GM19043 (cell line): ENCODE data around the gene HOGA1.
"Not testable (repeated sequence)": the region's sequence is repeated elsewhere in the genome, so short reads cannot be mapped to it uniquely, and the experiment has no call there.

ENCODE experiments used
- ATAC-seq: cut with Tn5 transposase; IDR thresholded peaks from one replicate; pipeline ENCODE4 v1.9.1; 2021; ENCODE audit warnings: low read depth; ENCODE audit not compliant: unreplicated experiment

The HOGA1 gene

DNA sequence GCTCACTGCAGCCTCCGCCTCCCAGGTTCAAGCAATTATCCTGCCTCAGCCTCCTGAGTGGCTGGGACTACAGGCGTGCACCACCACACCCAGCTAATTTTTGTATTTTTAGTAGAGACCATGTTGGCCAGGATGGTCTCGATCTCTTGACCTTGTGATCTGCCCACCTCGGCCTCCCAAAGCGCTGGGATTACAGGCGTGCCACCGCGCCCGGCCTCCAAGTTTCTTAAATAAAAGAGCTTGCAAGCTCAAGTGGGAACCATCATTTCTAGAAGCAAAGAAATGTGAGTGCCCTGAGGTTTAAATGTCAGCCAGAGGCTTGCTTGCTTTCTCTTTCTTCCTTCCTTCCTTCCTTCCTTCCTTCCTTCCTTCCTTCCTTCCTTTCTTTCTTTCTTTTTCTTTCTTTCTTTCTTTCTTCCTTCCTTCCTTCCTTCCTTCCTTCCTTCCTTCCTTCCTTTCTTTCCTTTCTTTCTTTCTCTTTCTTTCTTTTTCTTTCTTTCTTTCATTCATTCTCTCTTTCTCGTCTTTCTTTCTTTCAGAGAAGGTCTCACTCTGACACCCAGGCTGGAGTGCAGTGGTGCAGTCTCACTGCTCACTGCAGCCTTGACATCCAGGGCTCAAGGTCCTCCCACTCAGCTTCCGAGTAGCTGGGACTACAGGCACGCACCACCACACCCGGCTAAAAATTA, 58.4 kb downstream of the HOGA1 start:
- ATAC-seq = not testable (repeated sequence)

DNA sequence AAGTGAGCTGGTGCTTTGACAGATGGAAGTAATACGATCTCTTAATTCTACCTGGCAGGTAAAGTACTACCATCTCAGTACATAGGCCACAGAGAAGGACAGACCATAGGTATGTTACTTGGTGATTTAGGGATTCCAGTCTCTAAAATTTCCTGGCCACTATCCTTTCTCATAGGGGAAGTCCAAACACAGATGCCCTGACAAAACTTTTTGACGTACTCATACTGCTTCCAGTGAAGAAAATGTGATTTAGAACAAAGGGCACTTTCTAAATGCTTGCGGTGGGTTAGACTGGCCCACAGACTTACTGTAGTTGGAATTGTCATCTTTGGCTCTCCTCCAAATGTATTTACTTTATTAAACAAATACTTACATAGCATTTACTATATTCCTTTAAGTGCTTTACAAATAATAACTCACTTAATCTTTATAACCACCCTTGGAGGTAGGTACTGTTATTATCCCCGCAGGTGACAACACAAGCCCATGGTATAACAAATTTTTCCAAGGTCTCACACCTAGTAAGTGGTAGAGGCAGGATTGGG, 59.3 kb downstream of the HOGA1 start:
- ATAC-seq = no peak

DNA sequence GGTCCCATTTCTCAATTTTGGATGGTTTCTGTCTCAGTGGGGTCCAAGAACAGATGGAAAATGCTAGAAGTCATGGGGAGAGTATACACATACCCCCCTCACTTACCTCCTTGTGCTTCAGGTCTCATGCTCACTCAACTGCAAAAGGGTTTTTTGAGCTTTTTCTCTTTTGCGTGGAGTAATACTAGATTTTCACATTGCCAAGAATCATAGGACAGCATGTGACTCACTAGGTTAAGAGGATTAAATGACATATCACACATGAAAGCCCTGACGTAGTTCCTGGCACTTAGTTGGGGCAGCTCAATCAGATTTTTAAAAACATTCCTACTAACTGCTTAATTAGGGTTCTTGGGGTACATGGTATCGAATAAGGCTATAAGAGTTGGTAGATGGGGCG, 60.7 kb downstream of the HOGA1 start:
- no peak for ATAC-seq

DNA sequence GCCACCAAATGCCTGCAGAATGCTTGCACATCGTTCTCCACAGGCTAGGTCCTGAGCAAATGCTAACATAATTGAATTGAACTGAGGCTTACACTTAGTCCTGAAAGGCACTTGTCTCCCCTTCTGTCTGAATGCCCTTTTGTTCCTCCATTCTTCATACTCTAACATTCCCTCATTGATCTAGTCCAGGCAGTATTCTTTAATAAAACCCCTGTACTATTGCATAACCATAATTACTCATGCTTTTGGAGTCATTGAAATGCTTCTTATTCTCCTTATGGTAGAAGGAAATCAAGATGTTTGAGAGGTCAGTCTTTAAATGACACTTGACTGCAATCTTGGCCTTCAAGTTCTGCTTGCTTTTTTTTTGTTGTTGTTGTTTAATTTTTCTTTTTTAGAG, 63.4 kb downstream of the HOGA1 start:
- no peak for ATAC-seq

DNA sequence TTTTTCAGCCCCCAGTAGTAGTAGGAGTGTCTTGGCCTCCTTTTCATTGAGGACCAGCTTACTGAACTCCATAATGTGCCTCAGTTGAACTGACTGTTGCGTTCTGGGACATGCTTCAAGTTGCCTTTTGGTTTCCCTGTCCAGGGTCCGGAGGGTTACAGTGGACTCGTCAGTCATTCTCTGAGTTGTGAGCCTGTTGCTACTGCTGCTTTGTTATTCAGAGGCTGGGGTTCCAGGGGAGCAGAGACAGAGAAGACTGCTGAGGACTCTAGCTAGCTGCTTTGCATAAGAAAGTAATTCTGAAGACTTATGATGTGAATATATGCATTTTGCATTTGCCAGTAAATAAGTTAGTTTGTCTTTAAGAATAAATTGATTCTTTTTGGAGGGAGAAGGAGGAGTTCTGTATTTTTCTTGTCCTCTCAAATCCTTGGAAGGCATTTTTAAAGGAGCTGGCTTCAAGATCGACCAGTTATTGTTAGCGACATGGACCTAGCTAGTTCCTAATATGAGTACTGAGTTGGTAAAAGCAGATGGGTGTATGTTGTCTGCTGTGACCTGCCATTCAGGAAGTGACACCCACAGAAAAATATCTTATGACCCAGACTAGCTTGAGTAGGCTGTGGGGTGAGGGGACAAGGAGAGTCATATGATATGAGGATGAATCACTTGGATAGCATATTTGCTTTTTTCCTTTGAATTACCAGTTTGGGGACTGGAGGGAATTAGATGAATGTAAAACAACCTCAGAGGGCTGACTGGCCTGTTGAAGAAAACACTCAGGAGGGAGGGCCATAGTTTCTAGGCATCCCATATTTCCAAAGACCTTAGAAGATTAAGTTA, 64.6 kb downstream of the HOGA1 start:
- ATAC-seq = peak; percentile 90

DNA sequence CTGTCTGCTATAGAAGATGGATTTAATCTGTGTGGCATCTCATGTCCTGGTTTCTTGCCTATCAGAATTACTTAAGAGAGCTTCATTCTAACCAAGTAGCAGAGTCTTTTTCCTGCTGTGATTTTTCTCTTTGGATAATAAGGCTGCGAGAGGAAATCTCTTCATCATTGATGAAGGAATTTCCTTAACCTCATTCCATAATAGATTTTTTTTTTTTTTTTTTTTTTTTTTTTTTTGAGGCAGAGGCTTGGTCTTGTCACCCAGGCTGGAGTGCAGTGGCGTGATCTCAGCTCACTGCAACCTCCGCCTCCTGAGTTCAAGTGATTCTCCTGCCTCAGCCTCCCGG, 65.2 kb downstream of the HOGA1 start:
- ATAC-seq = not testable (repeated sequence)

DNA sequence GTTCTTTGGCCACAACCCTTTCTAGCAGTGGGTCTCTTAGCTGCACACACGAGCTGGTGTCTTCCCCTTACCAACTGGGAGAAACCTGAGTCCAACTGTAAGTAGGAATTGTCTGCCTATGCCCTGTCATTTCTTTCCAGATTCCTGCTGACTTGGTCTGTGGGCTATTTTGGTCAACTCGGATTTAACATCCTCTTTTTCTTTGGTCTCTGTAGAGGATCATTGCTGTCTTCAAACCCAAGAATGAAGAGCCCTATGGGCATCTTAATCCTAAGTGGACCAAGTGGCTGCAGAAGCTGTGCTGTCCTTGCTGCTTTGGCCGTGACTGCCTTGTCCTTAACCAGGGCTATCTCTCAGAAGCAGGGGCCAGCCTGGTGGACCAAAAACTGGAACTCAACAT, 66.5 kb downstream of the HOGA1 start:
- ATAC-seq = no peak

DNA sequence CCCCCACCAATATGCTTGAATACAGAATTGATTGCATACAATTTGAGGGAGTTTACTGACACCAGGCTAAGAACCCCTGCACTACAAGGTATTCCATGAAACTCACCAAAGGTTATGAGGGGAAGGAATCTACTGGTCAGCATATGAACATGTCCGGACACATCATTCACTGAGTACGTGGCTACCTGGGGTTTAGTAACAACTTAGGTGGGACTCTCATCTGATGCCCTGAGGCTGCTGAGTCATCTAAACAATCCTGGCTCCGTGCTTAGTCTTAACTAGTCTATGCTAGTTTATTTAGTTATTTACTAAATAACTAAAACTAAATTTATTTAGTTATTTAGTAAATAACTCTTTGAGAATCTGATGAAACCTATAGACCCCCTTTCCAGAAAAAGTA, 67.6 kb downstream of the HOGA1 start:
- ATAC-seq = no peak

DNA sequence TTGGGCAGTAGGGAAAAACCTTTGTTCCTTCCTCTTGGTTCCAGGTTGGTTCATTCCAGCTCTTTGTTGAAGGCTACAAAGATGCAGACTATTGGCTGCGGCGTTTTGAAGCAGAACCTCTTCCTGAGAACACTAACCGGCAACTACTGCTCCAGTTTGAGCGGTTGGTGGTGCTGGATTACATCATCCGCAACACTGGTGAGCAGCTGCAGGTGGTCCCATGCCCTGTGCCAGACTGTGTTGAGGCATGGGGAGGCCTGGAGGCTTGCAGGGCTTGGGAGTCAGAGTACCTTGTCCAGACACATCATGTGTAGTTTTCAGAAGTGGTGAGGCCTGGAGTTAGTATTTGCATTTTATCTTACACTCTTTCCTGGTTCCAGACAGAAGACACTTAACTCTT, 72.6 kb downstream of the HOGA1 start:
- no peak for ATAC-seq

DNA sequence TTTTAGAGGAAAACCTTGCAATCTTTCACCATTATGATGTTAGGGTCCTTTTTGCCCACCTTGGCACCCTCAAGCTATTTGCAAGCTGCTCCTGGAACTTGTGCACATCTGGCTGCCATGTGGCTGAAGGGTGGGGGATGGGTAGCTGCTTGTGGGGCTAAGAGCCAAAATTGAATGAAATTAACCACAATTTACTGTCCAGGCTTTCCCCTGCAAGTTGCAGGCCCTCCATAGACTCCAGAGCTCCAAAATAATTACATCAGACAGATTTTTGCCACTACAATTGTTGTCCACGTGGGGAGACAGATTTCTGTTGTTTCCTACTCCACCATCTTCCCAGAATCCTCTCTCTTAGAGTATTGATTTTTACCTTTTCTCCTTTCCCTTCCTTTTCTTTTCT, 75.4 kb downstream of the HOGA1 start:
- ATAC-seq = no peak
